KBM-7 (cell line): ENCODE data around the gene SLCO2A1.

Source experiments
- DNase-seq: peaks from one replicate; pipeline ENCODE4 v3.0.0-alpha.2; 2015
- in situ Hi-C: fragments of 300-500 bp; cut with MboI; formaldehyde crosslinking; loops from 2 replicates; pipeline ENCODE4 v1.14.3; 2020; ENCODE audit warnings: low sequenced_read_pairs, low pct_unique_long_range_greater_than_20kb, mixed read lengths

The SLCO2A1 gene

GRCh38 chr3:133988631-133989161 is 41.0 kb downstream of the SLCO2A1 start:
- in situ Hi-C loops = no loop called here
- DNase-seq = no peak

DNA sequence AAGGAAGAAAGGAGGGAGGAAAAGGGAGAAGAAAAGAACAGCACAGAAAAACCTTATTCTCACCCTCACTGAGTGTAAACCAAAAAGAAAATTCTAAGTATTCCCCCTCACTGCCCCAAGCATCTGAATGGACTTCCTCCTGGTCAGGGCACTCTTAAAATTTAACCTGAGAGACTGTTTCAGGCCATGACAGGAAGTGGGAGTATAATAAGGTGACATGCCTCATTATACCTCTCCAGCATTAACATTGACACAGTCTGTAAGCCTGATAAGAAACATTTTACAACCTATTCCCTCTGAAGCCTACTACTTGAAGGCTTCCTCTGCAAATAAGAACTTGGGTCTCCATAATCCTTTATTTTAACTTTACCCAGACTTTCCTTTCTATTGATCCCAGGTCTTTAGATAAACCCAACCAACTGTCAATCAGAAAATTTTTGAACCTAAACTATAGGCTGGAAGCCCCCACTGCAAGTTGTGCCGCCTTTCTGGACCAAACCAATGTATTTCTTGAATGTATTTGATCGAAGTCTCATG is 41.7 kb downstream of the SLCO2A1 start:
- in situ Hi-C loops = no loop called here
- DNase-seq = peak; percentile 48

- peak; percentile 75 for DNase-seq
- in situ Hi-C loops = no loop called here
Observed at GRCh38 chr3:133987136-133987535, 42.6 kb downstream of the SLCO2A1 start.

GRCh38 chr3:133986311-133986710 is 43.4 kb downstream of the SLCO2A1 start:
- DNase-seq = peak; percentile 86
- in situ Hi-C loops = no loop called here

GRCh38 chr3:133984975-133985374 is 44.8 kb downstream of the SLCO2A1 start:
- no peak for DNase-seq
- in situ Hi-C loops = no loop called here

GRCh38 chr3:133983576-133984560 is 45.9 kb downstream of the SLCO2A1 start:
- in situ Hi-C loops = no loop called here
- DNase-seq = no peak

DNA sequence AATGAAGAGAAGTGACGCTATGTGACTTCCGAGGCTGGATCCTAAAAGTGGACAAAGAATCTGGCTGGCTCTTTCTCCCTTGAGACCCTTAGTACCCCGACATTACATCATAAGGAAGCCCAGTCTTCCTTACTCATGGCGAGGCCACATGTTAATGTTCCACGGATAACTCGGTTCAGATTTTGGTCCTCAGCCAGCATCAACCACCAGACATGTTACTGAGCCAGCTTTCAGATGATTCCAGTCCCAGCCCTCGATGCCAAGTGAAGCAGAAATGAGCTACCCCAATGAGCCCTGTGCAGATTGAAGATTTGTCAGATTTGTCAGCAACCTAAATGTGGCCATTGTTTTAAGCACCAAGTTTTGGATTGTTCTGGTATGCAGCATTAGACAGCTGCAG is 46.6 kb downstream of the SLCO2A1 start:
- no peak for DNase-seq
- in situ Hi-C loops = no loop called here

GRCh38 chr3:133980550-133980949 is 49.2 kb downstream of the SLCO2A1 start:
- DNase-seq = no peak
- in situ Hi-C loops = no loop called here

- in situ Hi-C loops = no loop called here
- no peak for DNase-seq
Observed at GRCh38 chr3:133980035-133980434, 49.7 kb downstream of the SLCO2A1 start.

GRCh38 chr3:133979553-133979952 is 50.2 kb downstream of the SLCO2A1 start:
- in situ Hi-C loops = no loop called here
- no peak for DNase-seq

DNA sequence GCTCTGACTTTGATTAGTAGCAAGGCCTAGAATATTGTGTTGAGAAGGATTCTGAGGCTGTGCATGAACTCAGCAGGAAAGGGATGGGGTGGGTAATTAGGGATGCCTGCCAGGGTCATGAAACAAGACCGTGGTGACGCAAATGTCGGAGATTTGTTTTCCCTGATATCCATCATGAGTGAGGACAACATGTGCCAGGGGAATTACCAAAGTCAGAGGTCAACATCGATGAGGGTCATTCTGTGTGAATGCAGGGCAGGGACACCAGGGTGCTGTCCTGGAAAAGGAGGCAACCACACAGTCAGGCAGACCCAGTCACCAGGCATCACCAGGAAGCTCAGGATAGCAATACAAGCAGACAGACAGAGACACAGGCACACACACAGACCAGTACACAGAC is 52.2 kb downstream of the SLCO2A1 start:
- DNase-seq = no peak

GRCh38 chr3:133973249-133973980 is 56.3 kb downstream of the SLCO2A1 start:
- DNase-seq = no peak
- in situ Hi-C loops = no loop called here

More for the DNA sequence above, 52.2 kb downstream of the SLCO2A1 start:
- in situ Hi-C loops = no loop called here

DNA sequence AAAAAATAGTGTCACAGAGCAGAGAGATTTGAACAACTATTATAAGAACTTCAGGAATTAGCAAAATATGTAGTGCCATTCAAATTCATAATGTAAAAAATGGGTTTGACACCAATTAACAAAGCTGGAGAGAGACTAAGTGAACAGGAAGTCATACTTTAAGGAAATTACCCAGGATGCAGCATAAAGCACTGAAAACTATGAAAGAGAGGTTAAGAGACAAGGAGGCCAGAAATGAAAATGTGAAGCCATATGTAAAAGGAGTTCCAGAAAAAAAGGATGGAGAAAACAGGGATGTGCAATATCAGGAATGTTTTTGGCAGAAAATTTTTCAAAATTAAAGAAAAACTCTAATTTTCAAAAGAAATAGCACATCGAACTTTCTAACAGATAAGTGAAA is 57.6 kb downstream of the SLCO2A1 start:
- no peak for DNase-seq
- in situ Hi-C loops = no loop called here

GRCh38 chr3:133970916-133971315 is 58.8 kb downstream of the SLCO2A1 start:
- in situ Hi-C loops = no loop called here
- no peak for DNase-seq

GRCh38 chr3:133970339-133970738 is 59.4 kb downstream of the SLCO2A1 start:
- DNase-seq = no peak
- in situ Hi-C loops = no loop called here

- in situ Hi-C loops = no loop called here
Observed at GRCh38 chr3:133967992-133968892, 61.5 kb downstream of the SLCO2A1 start.

GRCh38 chr3:133966954-133967353 is 62.8 kb downstream of the SLCO2A1 start:
- no peak for DNase-seq
- in situ Hi-C loops = no loop called here

More at GRCh38 chr3:133967992-133968892, 61.5 kb downstream of the SLCO2A1 start:
- DNase-seq = no peak

DNA sequence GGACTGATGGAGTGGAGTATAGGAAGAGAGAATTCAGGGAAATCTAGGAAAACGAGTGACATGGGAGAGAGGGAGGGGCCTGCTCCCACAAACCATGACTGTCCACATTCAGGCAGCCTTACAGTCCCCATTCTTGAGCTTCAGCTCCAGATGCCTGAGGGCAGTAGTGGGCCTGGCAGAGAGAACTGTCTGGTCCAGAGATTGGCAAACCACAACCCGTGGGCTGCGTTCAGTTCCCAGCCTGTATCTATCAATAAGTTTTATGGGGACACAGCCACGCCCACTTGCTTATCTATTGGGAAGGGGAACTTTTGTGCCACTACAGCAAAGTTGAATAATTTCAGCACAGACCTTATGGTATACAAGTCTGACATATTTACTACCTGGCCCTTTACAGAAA is 63.8 kb downstream of the SLCO2A1 start:
- no peak for DNase-seq
- in situ Hi-C loops = no loop called here
